PC-9 (cell line): ENCODE results near the gene ALPK1.

Experiments
- CTCF ChIP-seq: fragments of 200-600 bp; sonication (generic); conservative IDR thresholded peaks from 2 replicates; pipeline ENCODE4 v1.6.1; 2017; ENCODE audit warnings: mixed run types, antibody characterized with exemption, mild to moderate bottlenecking, moderate library complexity
- EZH2 ChIP-seq: fragments of 200-600 bp; sonication (generic); IDR thresholded peaks from 2 replicates; pipeline ENCODE4 v1.8.0; 2017; ENCODE audit warnings: antibody characterized with exemption, low read depth

- TF ChIP-seq CTCF, result no peak
- no peak for TF ChIP-seq EZH2
Measured at GRCh38 chr4:112276113-112276512, 21.1 kb upstream of the ALPK1 start.
